CD14-positive monocyte (primary cell): Measurements from ENCODE around the gene ZNF385D. TPM values are rescaled to one million over a fixed set of nuclear protein-coding genes. Genes with fewer than 3 reads are reported as not detected.
"Not testable (repeated sequence)": the region's sequence is repeated elsewhere in the genome, so short reads cannot be mapped to it uniquely, and the experiment has no call there.

Experiments used
- DNase-seq, 3 donors: peaks; one replicate each; pipeline ENCODE4 v3.0.0-alpha.2; 2011 to 2022
- H2AFZ ChIP-seq: 2 replicates; pipeline ENCODE4 v1.6.0; 2012; ENCODE audit warnings: mild to moderate bottlenecking, low read depth, low read length, inconsistent platforms; ENCODE audit not compliant: insufficient read depth, poor library complexity, severe bottlenecking
- H3K27ac ChIP-seq, 2 donors: 1 replicate in 1 of 2; 2 replicates in 1 of 2; pipeline ENCODE4 v1.5.1; 2012 to 2013; ENCODE audit warnings: low read length in 2 of 2, control low read depth in 1 of 2, inconsistent platforms in 1 of 2, low read depth in 1 of 2, mild to moderate bottlenecking in 1 of 2
- H3K27me3 ChIP-seq, 2 donors: one replicate each; pipeline versions ENCODE4 v1.6.0 to v1.6.1; 2011 to 2013; ENCODE audit warnings: low read length in 2 of 2; ENCODE audit not compliant: control insufficient read depth in 2 of 2, insufficient read depth in 2 of 2
- H3K36me3 ChIP-seq, 2 donors: replicated peaks in 1 of 2; 1 replicate in 1 of 2; 2 replicates in 1 of 2; pipeline versions ENCODE4 v1.5.1 to v1.6.1; 2012 to 2013; ENCODE audit warnings: low read length in 2 of 2, control low read depth in 1 of 2, inconsistent platforms in 1 of 2, mild to moderate bottlenecking in 1 of 2; ENCODE audit not compliant: insufficient read depth in 2 of 2, control insufficient read depth in 1 of 2
- H3K4me1 ChIP-seq, 2 donors: 1 replicate in 1 of 2; 2 replicates in 1 of 2; pipeline versions ENCODE4 v1.5.1 to v1.6.1; 2012 to 2013; ENCODE audit warnings: low read length in 2 of 2, control low read depth in 1 of 2, inconsistent platforms in 1 of 2, mild to moderate bottlenecking in 1 of 2, moderate library complexity in 1 of 2; ENCODE audit not compliant: insufficient read depth in 2 of 2, control insufficient read depth in 1 of 2
- H3K4me2 ChIP-seq: replicated peaks from 2 replicates; pipeline ENCODE3; 2012; ENCODE audit warnings: low read length, moderate library complexity, mild to moderate bottlenecking; ENCODE audit not compliant: poor library complexity, severe bottlenecking; ENCODE audit errors: extremely low read depth
- H3K4me3 ChIP-seq, 3 experiments: fragments of 200-600 bp in 1 of 3; sonication (generic) in 1 of 3; replicated peaks in 1 of 3; 1 replicate in 2 of 3; 2 replicates in 1 of 3; pipeline ENCODE4 v1.5.1; 2011 to 2013; ENCODE audit warnings: low read length in 3 of 3, mild to moderate bottlenecking in 3 of 3, control low read depth in 2 of 3, low read depth in 2 of 3, inconsistent platforms in 1 of 3, moderate library complexity in 1 of 3
- H3K79me2 ChIP-seq: 2 replicates; pipeline ENCODE4 v1.6.0; 2012; ENCODE audit warnings: mild to moderate bottlenecking, control low read depth, inconsistent platforms, low read length, moderate library complexity; ENCODE audit not compliant: insufficient read depth
- H3K9ac ChIP-seq: 2 replicates; pipeline ENCODE4 v1.6.0; 2017; ENCODE audit warnings: low read length, mild to moderate bottlenecking; ENCODE audit not compliant: insufficient read depth, poor library complexity, severe bottlenecking
- H3K9me3 ChIP-seq, 2 donors: replicated peaks in 1 of 2; 1 replicate in 1 of 2; 2 replicates in 1 of 2; pipeline versions ENCODE4 v1.5.1 to v1.6.1; 2012 to 2013; ENCODE audit warnings: low read length in 2 of 2, control low read depth in 1 of 2; ENCODE audit not compliant: control insufficient read depth in 1 of 2, insufficient read depth in 1 of 2
- H4K20me1 ChIP-seq: 2 replicates; pipeline ENCODE4 v1.6.0; 2012; ENCODE audit warnings: mild to moderate bottlenecking, low read length, control low read depth, moderate library complexity; ENCODE audit not compliant: insufficient read depth
- H3K27ac Mint-ChIP-seq, 7 donors: one replicate each; pipeline ENCODE4 v1.8.0; 2020; ENCODE audit warnings: mild to moderate bottlenecking in 7 of 7, mixed read lengths in 7 of 7, moderate library complexity in 6 of 7, inconsistent platforms in 2 of 7
- H3K27me3 Mint-ChIP-seq, 3 donors: one replicate each; pipeline ENCODE4 v1.8.0; 2021 to 2022; ENCODE audit warnings: low read depth in 3 of 3, mild to moderate bottlenecking in 3 of 3, mixed read lengths in 3 of 3, moderate library complexity in 3 of 3, inconsistent platforms in 1 of 3
- H3K36me3 Mint-ChIP-seq, 2 donors: one replicate each; pipeline ENCODE4 v1.8.0; 2020; ENCODE audit warnings: mixed read lengths in 2 of 2, inconsistent platforms in 1 of 2, mild to moderate bottlenecking in 1 of 2
- H3K4me1 Mint-ChIP-seq: one replicate; pipeline ENCODE4 v1.8.0; 2020; ENCODE audit warnings: mild to moderate bottlenecking, mixed read lengths
- H3K4me3 Mint-ChIP-seq, 2 donors: one replicate each; pipeline ENCODE4 v1.8.0; 2020; ENCODE audit warnings: mild to moderate bottlenecking in 2 of 2, mixed read lengths in 2 of 2, moderate library complexity in 1 of 2
- H3K9me3 Mint-ChIP-seq, 7 donors: one replicate each; pipeline ENCODE4 v1.8.0; 2020 to 2022; ENCODE audit warnings: mixed read lengths in 7 of 7, mild to moderate bottlenecking in 6 of 7, moderate library complexity in 6 of 7, inconsistent platforms in 2 of 7
- WGBS: methylation state at CpG from one replicate; pipeline ENCODE4 v1.1.5; 2013; ENCODE audit warnings: missing lambda C conversion rate; ENCODE audit not compliant: insufficient coverage; 5-methylcytosine and 5-hydroxymethylcytosine counted together
- intact Hi-C, 2 donors: fragments of 100-400 bp; cut with micrococcal nuclease; formaldehyde crosslinking; loops; one replicate each; pipeline versions ENCODE4 v1.15.0 to v1.15.1; 2023
- polyA plus RNA-seq, 3 donors: library from polyadenylated mRNA; depleted of rRNA in 1 of 3; unstranded in 2 of 3; stranded (reverse) in 1 of 3; fragments of 300-500 nt in 2 of 3; fragments of >200 nt in 1 of 3; fragmentation: Illumina TruSeq in 2 of 3; gene quantifications; 1 replicate in 2 of 3; 2 replicates in 1 of 3; pipeline ENCODE4 v1.2.3, GENCODE V29; 2012 to 2021
- TF ChIP-seq, protein P1 (sequence below): fragments of 200-600 bp; IDR thresholded peaks from one replicate; pipeline ENCODE4 v1.8.0; 2022; ENCODE audit warnings: antibody characterized with exemption, mild to moderate bottlenecking

The ZNF385D gene
- polyA plus RNA-seq, 3 donors = not detected

DNA sequence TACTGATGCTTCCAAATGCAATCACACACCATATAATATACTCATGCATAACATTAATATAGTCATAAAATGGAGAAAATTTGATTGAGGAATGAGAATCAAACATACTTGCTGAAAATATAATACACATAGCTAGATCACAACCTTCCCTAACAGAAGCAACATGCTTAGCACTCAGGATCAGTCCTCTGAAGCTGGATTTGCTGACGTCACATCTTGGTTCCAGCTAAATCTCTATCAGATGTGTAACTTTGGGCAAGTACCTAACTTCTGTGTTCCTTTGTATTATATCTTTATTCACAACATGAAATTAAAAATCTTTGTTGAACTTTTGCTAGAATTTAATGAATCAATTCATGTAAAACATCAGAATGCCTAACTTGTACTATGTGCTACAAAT is 263.5 kb downstream of the ZNF385D start:
- no CpG with 5 or more reads among the region's 1 CpG for WGBS
- Histone ChIP-seq H3K4me2 (no peak overlapping the region), H3K27ac (no peak overlapping the region), H2AFZ (no peak overlapping the region), H4K20me1 (no peaks in the 10 kb centered on the region), H3K79me2 (no peaks in the 10 kb centered on the region), H3K4me1 (peaks cover 5 to 13% of the 10 kb centered on the region in 2 donors), H3K36me3 (no peaks in the 10 kb centered on the region), H3K9me3 (peaks cover 0 to 2% of the 10 kb centered on the region in 2 donors), H3K4me3 (no peak overlapping the region), H3K9ac (no peak overlapping the region), H3K27me3 (no peaks in the 10 kb centered on the region)
- DNase-seq = no peak
- intact Hi-C loops = no loop called here
- Mint-ChIP-seq H3K27ac (no peak overlapping the region), H3K4me3 (no peak overlapping the region), H3K4me1 (peaks cover 11% of the 10 kb centered on the region), H3K36me3 (no peaks in the 10 kb centered on the region), H3K27me3 (peaks cover 0 to 2% (median 0%) of the 10 kb centered on the region in 3 donors), H3K9me3 (peaks cover 0 to 3% (median 0%) of the 10 kb centered on the region in 7 donors)
- TF ChIP-seq, protein P1, sequence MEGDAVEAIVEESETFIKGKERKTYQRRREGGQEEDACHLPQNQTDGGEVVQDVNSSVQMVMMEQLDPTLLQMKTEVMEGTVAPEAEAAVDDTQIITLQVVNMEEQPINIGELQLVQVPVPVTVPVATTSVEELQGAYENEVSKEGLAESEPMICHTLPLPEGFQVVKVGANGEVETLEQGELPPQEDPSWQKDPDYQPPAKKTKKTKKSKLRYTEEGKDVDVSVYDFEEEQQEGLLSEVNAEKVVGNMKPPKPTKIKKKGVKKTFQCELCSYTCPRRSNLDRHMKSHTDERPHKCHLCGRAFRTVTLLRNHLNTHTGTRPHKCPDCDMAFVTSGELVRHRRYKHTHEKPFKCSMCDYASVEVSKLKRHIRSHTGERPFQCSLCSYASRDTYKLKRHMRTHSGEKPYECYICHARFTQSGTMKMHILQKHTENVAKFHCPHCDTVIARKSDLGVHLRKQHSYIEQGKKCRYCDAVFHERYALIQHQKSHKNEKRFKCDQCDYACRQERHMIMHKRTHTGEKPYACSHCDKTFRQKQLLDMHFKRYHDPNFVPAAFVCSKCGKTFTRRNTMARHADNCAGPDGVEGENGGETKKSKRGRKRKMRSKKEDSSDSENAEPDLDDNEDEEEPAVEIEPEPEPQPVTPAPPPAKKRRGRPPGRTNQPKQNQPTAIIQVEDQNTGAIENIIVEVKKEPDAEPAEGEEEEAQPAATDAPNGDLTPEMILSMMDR = no peak

DNA sequence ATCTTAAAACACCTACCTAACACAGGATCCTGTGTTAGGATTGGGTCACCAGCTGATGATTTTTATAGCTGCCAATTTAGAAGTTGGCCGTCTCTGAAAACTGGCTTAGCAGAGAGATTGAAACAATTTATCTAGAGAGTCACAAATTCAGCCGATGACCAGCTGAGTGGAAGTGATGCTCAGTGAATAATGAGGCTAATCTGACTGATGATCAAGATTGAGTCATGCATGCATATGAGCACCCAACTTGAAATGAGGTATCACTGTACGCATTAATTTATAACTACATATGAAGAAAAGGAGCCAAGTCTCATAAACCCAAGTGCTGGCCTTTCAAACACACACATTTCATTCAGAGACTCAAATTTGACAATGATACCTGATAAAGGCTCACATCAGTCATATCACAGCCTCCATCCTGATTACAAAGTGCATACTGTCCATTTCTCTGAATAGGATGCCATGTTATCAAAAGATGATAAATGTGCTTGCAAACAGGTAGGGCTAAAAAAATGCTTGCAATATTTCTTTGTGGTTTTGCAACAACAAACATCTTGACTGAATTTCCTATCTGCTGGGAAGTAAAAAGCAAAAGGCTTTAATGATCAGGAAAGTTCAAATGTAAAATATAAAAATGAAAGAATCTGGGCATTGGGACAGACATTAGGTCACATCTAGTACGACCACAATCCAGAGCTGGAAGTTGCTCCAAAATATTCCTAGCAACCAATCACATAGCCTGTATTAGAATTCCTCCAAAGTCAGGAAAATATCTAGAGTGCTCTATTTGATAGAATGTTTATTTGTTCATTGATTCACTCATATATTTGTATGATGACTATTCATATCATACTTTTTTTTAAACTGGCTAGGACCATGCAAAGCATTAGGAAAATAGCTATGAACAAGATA is 264.7 kb downstream of the ZNF385D start:
- intact Hi-C loops, H3K9ac ChIP-seq, H2AFZ ChIP-seq, H3K4me3 ChIP-seq, H3K4me2 ChIP-seq, H3K36me3 ChIP-seq, H3K79me2 ChIP-seq, H3K36me3 Mint-ChIP-seq, H4K20me1 ChIP-seq, H3K9me3 ChIP-seq, H3K9me3 Mint-ChIP-seq, H3K27me3 Mint-ChIP-seq, H3K27ac Mint-ChIP-seq, H3K4me3 Mint-ChIP-seq, H3K27me3 ChIP-seq, DNase-seq, H3K27ac ChIP-seq: not testable (repeated sequence)
- peaks cover 11% of the 10 kb centered on the region for H3K4me1 Mint-ChIP-seq
- peaks cover 5 to 13% of the 10 kb centered on the region in 2 donors for H3K4me1 ChIP-seq
- WGBS = no CpG with 5 or more reads among the region's 4 CpGs
